Esophagus squamous epithelium (tissue), 4 donors: Measurements from ENCODE around the gene LRRTM1.

ENCODE experiments used
- CTCF ChIP-seq, 6 experiments: fragments of 450-650 bp in 4 of 6; fragments of 200-600 bp in 2 of 6; sonication (generic) in 2 of 6; IDR thresholded peaks; one replicate each; pipeline ENCODE4 v1.5.1; 2016 to 2019; ENCODE audit warnings: antibody characterized with exemption in 6 of 6, mild to moderate bottlenecking in 4 of 6, moderate library complexity in 4 of 6
- POLR2A ChIP-seq, 4 donors: fragments of 450-650 bp; IDR thresholded peaks; one replicate each; pipeline ENCODE4 v1.6.1; 2017; ENCODE audit warnings: antibody characterized with exemption in 4 of 4, mild to moderate bottlenecking in 4 of 4, moderate library complexity in 3 of 4

GRCh38 chr2:80335411-80335810 lies 30.9 kb upstream of the LRRTM1 start:
- no peak for TF ChIP-seq CTCF (IDR thresholded peaks at IDR 0.05)
- no peak for TF ChIP-seq POLR2A (IDR thresholded peaks at IDR 0.05)
